Activated CD8-positive, alpha-beta memory T cell treated with anti-CD3 and anti-CD28 coated beads for 36 hours (primary cell): ENCODE results near the gene LTB. TPM values are rescaled to one million over a fixed set of nuclear protein-coding genes. Genes with fewer than 3 reads are reported as not detected.

Experiments
- CTCF ChIA-PET: fragments of 350-600 bp; sonication (Branson Sonifier 250); formaldehyde crosslinking; loops from one replicate; lab custom pipeline; 2021; ENCODE audit warnings: antibody characterized with exemption; lab: Charles Lee
- POLR2A ChIA-PET: fragments of 350-600 bp; sonication (Branson Sonifier 250); formaldehyde crosslinking; loops from one replicate; lab custom pipeline; 2021; ENCODE audit warnings: antibody characterized with exemption; lab: Charles Lee
- total RNA-seq, 2 experiments: library from RNA; stranded (reverse); gene quantifications; one replicate each; pipeline ENCODE4 v1.2.3, GENCODE V29; 2021

The LTB gene, protein sequence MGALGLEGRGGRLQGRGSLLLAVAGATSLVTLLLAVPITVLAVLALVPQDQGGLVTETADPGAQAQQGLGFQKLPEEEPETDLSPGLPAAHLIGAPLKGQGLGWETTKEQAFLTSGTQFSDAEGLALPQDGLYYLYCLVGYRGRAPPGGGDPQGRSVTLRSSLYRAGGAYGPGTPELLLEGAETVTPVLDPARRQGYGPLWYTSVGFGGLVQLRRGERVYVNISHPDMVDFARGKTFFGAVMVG
- total RNA-seq, result 100 to 1,000 TPM; 178 to 181 TPM

DNA sequence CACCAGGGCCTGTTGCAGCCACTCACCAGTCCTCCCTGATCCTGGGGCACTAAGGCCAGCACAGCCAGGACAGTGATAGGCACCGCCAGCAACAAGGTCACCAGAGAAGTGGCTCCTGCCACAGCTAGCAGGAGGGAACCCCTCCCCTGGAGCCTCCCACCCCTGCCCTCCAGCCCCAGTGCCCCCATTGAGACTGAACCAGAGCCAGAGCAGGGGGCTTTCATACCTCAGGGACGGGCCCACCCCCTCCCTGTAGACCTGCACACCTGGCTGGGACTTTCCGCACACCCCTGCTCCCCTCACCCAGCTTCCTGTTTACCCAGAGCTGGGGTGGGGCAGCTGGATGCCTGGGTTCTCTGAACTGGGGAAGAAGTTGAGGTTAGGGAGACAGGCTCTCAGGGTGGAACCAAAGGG lies at the start of gene LTB:
Gene LTB, minus strand, starts transcription at position 195 of the 414 bp plus-strand sequence. Its CDS starts 7 bp downstream, at position 188.
- CTCF ChIA-PET, result interaction anchor here (1.2 to 12.2 kb wide), 7 partner anchors 8 to 41 kb away, joined by 3 to 300 read pairs (median 7); partner anchors contain the start of genes ATP6V1G2, DDX39B, LTA and NCR3

DNA sequence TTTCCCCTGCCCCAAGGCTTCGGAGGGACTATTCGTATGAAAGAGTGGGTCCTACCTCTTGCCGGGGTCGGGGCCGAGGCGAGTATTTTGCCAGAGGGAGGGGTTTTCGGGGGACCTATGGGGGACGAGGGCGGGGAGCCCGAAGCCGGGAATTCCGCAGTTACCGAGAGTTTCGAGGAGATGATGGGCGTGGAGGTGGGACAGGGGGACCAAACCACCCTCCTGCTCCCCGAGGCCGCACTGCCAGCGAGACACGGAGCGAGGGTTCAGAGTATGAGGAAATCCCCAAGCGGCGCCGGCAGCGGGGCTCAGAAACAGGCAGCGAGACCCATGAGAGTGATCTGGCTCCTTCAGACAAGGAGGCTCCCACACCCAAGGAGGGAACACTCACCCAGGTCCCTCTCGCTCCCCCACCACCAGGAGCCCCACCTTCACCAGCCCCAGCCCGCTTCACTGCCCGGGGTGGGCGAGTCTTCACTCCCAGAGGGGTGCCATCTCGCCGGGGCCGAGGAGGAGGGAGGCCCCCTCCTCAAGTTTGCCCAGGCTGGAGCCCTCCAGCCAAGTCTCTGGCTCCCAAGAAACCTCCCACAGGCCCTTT lies 49.6 kb upstream of the LTB start:
- ChIA-PET POLR2A (no interaction called here), CTCF (no interaction called here)

More for the DNA sequence above, at the start of gene LTB:
- POLR2A ChIA-PET, result interaction anchor here (0.6 to 2.1 kb wide), 5 partner anchors 11 to 41 kb away, joined by 3 to 9 read pairs (median 5); partner anchors contain the start of genes DDX39B, NCR3 and NFKBIL1

DNA sequence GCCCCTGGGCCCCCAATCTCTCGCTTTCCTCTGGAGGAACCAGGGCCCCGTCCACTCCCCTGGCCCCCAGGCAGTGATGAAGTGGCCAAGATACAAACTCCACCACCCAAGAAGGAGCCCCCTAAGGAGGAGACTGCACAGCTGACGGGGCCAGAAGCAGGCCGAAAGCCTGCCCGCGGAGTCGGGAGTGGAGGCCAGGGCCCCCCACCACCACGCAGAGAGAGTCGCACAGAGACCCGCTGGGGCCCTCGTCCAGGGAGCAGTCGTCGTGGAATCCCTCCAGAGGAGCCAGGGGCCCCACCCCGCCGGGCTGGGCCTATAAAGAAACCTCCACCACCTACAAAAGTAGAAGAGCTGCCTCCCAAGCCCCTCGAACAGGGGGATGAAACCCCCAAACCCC lies 49.0 kb upstream of the LTB start:
- CTCF ChIA-PET, result no interaction called here
- POLR2A ChIA-PET, result no interaction called here

DNA sequence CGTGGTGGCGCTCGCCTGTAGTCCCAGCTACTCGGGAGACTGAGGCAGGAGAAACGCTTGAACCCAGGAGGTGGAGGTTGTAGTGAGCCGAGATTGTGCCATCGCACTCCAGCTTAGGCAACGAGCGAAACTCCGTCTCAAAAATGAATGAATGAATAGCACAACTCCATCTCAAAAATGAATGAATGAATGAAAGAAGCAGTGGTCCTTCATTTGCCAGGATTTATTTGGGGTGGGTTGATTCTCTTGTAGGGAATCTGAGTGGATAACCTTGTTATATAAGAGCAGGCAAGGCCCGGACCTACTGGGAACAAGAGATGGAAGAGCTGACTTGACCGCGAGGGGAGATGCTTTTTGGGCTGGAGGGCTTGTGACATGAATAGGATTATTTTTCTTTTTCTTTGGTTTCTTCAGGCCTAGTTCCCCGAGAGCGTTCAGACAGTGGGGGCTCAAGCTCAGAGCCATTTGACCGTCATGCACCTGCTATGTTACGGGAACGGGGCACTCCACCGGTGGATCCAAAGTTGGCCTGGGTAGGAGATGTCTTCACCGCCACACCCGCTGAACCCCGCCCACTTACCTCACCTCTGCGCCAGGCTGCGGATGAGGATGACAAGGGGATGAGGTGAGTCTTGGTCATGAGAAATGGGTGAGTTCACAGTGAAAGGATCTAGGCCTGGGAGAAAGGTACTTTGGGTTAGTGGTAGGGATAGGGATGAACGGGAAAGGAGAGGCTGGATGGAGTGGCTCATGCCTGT lies 48.1 kb upstream of the LTB start:
- POLR2A ChIA-PET, result no interaction called here
- CTCF ChIA-PET, result interaction anchor here (1.3 kb wide), 1 partner anchor 34 kb away, joined by 3 read pairs; no protein-coding TSS in a partner anchor

DNA sequence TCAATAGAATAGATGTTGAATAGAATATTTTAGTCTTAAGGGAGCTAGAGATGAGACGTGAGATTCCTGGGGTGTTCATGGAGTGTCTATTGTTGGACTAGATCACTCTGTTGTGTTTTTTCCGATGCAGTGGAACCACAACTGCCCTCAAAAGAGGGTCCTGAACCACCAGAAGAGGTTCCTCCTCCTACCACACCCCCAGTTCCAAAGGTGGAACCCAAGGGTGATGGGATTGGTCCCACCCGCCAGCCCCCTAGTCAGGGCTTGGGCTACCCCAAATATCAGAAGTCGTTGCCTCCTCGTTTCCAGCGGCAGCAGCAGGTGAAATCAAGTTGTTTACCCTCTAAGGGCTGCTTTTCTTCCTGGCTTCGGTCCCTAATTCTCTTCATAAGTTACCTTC lies 46.8 kb upstream of the LTB start:
- ChIA-PET POLR2A (interaction anchor here (1.0 kb wide), 1 partner anchor 36 kb away, joined by 3 read pairs; the partner anchor contains the start of gene GPANK1), CTCF (interaction anchor here (1.3 kb wide), 1 partner anchor 32 kb away, joined by 3 read pairs; no protein-coding TSS in a partner anchor)

DNA sequence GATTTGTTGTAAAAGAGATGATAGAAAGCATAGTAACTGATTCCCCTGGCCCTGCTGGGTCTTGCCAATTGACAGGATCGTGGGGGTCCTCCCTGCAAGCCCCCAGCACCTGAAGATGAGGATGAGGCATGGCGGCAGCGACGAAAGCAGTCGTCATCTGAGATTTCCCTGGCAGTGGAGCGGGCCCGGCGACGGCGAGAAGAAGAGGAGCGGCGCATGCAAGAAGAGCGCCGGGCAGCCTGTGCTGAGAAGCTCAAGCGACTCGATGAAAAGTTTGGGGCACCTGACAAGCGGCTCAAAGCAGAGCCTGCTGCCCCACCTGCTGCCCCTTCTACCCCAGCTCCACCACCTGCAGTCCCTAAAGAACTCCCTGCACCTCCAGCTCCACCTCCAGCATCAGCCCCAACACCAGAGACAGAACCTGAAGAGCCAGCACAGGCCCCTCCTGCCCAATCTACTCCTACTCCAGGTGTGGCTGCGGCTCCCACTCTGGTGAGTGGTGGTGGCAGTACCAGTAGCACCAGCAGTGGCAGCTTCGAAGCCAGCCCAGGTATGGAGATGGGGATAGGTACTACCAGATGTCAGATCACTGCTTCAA lies 45.6 kb upstream of the LTB start:
- POLR2A ChIA-PET, result no interaction called here
- CTCF ChIA-PET, result no interaction called here

DNA sequence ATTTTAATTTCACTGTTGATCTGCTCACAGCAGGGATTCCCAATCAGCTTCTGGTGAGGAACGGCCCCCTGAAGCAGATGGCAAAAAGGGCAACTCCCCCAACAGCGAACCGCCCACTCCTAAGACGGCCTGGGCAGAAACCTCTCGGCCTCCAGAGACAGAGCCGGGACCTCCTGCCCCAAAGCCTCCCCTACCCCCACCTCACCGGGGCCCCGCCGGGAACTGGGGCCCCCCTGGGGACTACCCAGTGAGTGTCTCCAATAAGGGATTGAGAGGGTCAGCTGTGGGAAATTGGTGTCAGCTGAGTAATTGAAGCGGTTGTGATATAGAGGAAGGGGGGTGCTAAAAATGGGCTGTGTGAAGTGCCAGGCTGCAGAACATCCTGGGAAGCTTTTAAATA lies 44.7 kb upstream of the LTB start:
- POLR2A ChIA-PET, result no interaction called here
- CTCF ChIA-PET, result no interaction called here

DNA sequence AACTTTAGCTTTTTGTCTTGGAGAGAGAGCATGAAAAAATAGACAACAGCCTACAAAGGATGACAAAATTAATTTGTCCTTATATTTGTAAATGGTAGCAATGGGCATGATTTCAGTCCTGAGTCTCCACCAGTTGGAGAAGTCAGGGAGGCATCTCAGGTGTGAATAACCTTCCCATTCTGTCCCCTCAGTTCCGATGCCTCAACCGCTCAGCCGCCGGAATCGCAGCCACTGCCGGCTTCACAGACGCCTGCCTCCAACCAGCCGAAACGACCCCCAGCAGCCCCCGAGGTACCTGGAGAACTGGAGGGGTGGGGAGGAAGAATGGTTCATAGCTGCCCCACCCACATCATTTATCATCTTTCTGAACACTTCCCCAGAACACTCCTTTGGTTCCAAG lies 41.8 kb upstream of the LTB start:
- POLR2A ChIA-PET, result no interaction called here
- CTCF ChIA-PET, result no interaction called here

DNA sequence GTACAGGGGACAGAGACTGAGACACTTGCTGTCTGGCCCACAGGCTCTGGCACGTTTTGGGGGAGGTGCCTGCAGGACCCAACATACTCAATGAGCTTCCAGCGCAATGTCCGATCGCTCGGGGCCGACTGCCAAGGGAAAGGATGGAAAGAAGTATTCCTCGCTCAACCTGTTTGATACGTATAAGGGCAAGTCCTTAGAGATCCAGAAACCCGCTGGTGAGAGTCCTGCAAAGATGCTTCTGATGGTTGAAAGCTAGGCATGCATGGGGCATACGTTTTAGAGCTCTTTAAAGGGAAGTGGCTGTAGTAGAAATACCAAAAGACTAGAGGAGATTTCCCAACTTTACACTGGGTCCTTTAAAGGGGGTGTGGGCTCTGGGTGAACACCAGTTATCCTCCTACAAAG lies 40.5 kb upstream of the LTB start:
- CTCF ChIA-PET, result interaction anchor here (0.6 to 1.3 kb wide), 3 partner anchors 13 to 210 kb away, joined by 3 to 6 read pairs (median 3); no protein-coding TSS in a partner anchor
- POLR2A ChIA-PET, result interaction anchor here (0.7 to 2.6 kb wide), 5 partner anchors 11 to 439 kb away, joined by 5 to 20 read pairs (median 7); partner anchors contain the start of gene BAG6

DNA sequence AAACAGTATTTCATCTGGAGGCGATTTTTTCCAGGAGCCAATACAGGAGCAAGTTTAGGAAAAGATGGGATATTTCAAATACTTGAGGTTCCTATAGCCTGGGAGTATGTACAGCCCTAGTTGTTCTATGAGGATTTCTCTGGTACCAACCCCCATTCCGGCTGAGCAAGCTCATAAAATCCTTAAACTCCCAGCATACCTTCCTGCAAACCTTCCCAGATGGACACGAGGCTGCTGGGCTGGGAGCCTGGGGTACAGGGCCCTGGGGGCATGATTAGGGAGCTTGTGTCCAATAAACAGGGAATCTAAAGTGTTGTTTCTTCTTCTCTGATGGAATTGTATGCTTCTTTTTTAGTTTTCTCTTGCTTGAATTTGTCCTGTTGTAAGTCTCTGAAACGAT lies 39.8 kb upstream of the LTB start:
- POLR2A ChIA-PET, result interaction anchor here (0.9 to 2.6 kb wide), 4 partner anchors 12 to 45 kb away, joined by 5 to 20 read pairs (median 6); partner anchors contain the start of gene BAG6

DNA sequence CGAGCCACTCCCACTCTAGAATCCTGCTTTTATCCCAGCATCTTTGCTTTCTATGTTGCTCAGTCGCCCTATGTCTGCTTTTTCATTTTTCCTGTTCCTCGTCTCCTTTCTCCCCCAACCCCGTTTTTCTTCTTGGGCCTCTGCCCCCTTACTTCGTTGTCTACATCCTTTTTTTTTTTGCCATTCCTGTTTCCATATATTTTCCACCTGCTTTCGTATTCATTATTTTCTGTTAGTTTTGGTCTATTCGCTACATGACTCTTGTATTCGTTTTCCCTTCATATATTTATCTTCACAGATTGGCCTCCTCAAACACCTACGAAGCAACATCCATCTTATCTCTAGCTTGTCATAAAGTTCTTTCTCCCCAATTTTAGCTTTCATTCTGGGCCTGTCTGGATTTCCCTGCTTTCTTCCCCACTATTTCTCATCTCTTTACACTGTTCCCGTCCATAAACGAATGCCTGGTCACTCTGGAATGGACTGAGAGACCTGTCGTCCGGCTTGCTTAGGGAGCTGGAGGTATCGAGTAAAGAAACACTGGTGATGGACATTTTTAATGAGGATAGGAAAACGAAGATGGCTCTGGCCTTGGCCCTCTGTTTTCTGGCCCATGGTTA lies 39.2 kb upstream of the LTB start:
- CTCF ChIA-PET, result no interaction called here
- POLR2A ChIA-PET, result interaction anchor here (1.8 to 2.6 kb wide), 3 partner anchors 13 to 44 kb away, joined by 5 to 20 read pairs (median 7); partner anchors contain the start of gene BAG6

More for the DNA sequence above, 39.8 kb upstream of the LTB start:
- CTCF ChIA-PET, result interaction anchor here (0.6 kb wide), 1 partner anchor 87 kb away, joined by 3 read pairs; no protein-coding TSS in a partner anchor

DNA sequence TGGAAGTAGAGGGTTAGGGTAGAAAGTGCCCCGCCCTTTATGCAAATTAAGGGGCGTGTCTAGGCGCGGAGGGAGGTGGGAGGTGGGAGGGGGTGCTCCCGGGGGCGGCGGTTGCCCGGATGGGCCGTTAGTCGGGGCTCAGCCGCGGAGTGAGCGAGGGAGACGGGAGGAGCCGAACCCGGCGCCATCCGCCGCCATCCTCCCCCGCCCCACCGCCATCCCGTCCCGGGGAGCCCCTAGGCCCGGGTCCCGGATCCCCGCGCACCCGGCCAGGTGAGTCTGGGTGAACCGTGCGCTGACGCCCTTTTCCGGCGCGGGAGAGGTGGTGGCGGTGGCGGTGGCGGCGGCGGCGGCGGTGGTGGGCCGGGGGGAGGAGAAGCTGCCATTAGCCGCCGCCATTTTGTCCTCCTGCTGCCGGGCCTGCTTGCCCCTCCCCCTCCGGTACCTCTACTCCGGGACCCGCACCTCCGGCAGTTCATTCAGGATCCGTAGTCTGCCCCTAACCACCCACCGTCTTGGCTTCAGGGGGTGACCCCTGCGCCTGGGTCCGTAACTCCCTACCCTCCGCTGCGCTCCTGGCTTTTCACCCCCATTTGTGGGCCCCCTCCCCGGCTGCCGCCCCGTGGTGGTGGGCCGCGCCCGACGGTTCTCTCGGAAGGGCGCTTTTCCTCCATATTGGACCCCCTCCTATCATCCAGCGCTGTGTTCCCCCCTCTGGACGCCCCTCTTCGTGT lies 38.5 kb upstream of the LTB start, which contains the start of gene PRRC2A:
Gene PRRC2A, plus strand, starts transcription at position 130 of the 734 bp plus-strand sequence. CDS start 2,075 bp downstream, outside the sequence.
- POLR2A ChIA-PET, result interaction anchor here (1.0 to 2.6 kb wide), 3 partner anchors 31 to 79 kb away, joined by 3 to 20 read pairs (median 5); partner anchors contain the start of genes BAG6 and DDX39B

DNA sequence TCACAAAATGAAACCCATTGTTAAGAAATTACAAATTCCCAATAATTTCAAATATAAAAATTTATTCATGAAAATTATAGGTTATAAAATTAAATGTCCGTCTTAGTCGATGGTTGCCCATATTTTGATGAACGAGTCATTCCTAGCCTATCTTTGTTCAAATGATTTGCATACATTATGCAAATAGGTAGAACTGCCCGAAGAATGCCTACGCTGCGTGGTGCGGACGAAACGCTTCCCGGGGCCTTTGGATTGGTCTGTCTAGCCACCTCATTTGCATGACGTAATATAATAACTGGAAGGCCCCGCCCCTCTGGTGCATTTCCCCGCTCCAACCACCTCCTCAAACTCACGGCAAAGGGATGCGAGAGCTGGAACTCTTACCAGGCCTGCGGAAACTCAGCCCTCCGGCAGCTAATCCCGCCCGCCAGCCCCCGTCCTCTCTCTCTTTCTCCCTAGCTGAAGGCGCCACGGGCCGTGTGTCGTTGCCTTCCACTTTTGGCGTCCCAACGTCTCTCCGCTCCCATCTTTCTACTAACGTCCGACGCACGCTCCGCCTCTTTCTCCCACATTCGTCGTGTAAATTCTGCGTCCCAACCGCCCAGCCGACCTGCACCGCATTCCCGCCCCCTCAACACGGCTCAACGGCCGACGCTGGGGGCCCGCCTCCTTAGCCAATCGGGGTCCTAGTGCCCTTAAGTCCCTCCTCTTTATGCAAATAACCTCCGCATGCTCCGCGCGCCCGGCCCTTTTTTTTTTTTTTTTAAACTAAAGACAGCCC lies 37.8 kb upstream of the LTB start:
- POLR2A ChIA-PET, result interaction anchor here (0.8 to 1.0 kb wide), 3 partner anchors 32 to 79 kb away, joined by 3 to 5 read pairs (median 3); partner anchors contain the start of gene DDX39B
- CTCF ChIA-PET, result interaction anchor here (1.2 kb wide), 1 partner anchor 25 kb away, joined by 3 read pairs; no protein-coding TSS in a partner anchor

More for the DNA sequence above, 38.5 kb upstream of the LTB start, which contains the start of gene PRRC2A:
- CTCF ChIA-PET, result interaction anchor here (1.2 kb wide), 1 partner anchor 24 kb away, joined by 3 read pairs; no protein-coding TSS in a partner anchor

DNA sequence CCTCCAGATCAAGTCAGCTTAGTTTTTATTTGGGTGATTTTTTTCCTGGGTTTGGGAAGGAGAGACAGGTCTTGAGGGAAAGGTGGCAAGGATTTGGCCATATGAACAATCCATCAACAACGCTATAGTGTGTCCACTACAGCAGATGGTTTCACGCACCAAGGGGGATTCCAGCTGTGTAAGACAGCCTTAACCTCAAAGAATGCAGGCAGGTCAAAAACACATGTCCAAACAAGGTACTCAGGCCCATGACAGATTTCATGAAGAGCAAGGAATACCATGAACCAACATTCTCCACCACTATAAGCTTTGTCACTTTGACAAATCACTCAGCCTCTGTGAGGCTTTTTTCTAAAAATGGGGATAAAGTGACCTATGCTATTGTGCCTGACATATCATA lies 34.8 kb upstream of the LTB start:
- POLR2A ChIA-PET, result no interaction called here
- CTCF ChIA-PET, result interaction anchor here (5.7 kb wide), 1 partner anchor 18 kb away, joined by 23 read pairs; no protein-coding TSS in a partner anchor

DNA sequence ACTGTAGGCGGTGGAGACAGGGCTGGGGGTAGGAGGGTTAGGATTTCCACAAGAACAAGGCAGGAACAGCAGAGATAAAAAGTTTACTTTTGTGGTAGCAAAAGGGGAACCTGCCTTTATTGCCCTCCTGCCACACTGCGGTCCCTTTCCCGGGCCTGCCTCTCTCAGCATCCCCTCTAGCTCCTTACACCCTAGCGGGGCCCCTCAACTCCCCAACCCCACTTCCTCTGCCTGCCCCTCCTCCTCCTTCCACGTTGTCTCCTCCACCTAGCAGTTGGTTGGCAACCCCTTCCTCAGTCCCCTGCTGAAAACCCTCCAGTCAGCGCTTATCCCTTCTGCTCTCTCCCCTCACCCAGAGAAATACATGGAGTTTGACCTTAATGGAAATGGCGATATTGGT lies 33.5 kb upstream of the LTB start:
- CTCF ChIA-PET, result interaction anchor here (0.5 to 5.7 kb wide), 3 partner anchors 17 to 347 kb away, joined by 3 to 23 read pairs (median 6); no protein-coding TSS in a partner anchor
- POLR2A ChIA-PET, result no interaction called here
